T-helper 2 cell (primary cell): ENCODE measurements around the gene ADAMTS9.

Experiments
- DNase-seq, 5 experiments: peaks; one replicate each; pipeline versions ENCODE4 v3.0.0 to v3.0.0-alpha.2; 2012 to 2022

Gene ADAMTS9

DNA sequence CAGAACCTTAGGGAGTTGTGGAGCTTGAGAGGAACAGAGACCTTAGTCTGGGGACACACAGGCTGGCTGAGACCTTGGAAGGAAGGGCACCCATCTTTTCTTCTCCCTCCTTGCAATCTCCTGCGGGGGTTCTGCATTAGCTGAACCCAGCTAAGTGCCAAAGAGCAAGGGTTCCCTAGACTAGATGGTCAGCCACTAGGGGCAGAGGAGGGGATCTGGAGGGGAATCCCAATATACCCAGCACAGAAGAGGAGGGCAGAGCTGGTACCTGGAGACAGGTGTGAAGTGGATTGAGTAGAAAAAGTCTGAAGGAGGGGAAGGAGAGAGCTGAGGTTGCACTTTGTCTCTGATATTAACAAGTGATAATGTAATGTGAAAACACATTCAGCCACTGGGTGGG is 212.8 kb downstream of the ADAMTS9 start:
- DNase-seq = no peak

- no peak for DNase-seq
Measured at GRCh38 chr3:64473466-64473865, 214.3 kb downstream of the ADAMTS9 start.

GRCh38 chr3:64470436-64470835 is 217.4 kb downstream of the ADAMTS9 start:
- DNase-seq = no peak

DNA sequence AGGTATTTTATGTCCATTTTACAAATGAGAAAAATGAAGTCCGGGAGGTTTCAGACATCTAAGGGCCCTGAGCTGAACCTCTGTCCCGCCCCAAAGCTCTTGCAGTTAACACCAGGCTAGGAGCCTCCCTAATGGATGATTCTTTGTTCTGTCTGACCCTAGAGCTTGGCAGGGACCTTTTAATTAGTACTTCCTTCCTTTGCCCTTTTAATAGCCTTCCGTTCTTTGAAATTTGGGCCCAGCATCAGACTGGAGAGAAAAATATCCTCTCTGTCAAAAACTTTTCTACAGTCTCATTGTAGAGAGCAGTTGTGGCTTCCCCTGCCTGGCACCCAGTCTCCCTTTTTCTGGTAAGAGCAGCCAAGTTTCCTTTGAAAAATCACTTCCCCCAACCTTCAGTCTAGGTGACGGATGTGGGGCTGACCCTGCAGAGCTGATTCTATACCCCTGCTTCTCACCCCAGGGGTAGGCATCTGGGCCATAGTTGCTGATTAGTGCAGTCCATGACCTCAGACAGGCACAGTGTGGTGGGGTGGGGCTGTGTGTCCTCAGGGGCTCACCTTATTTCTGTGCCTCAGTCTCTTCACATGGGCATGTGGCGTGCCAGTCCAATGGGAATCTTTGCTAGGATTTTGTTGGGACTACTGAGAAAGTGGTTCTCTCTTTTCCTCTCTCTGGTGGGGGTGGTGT is 220.4 kb downstream of the ADAMTS9 start:
- no peak for DNase-seq
